Dedifferentiated amniotic fluid mesenchymal stem cell (primary cell): ENCODE results near the gene EPB41L2.

Experiments used
- DNase-seq: peaks from one replicate; pipeline ENCODE4 v3.0.0-alpha.2; 2016; ENCODE audit errors: extremely low spot score

The EPB41L2 gene

DNA sequence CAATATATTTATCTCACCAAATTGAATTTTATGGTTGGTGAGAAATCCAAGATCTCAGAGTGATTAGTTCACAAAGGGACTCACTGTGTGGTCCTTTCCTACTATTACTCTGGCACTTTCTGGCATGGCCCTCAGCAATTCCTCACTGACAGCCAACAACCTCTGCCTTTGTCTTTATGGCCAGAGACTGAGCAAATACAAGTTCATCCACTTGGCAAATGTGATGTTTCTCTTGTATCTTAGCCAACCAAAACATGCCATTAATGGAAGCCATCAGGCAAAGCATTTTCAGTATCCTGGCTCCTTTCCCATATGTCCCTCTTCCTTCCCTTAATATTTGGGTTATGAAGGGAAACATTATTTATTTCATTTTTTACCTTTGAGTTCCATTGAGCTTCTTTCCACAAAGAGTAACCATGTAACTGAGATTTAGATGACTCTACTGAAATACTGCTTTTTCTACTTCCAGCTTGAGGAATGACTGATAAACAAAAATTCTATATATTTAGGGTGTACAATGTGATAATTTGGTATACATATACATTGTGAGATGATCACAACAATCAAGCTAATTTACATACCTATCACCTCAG is 266.6 kb downstream of the EPB41L2 start:
- DNase-seq = peak; percentile 17

DNA sequence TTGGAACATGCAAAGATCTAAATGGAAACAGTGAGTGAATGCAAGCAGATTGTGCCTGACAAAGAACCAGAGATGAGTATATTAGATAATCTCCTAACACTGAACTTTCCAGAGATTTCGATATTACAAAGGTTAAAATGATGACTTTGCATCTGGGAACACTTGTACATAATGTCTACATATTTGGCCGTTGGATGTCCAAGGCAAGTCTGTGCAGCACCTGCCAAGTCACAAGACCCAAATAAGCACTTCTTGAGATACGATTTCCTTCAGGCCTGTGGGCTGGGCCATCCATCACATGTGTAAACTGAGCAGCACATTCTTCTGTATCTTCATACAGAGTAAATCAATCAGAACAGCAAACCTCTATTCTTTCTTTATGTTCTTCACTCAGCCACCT is 268.3 kb downstream of the EPB41L2 start:
- DNase-seq = no peak

DNA sequence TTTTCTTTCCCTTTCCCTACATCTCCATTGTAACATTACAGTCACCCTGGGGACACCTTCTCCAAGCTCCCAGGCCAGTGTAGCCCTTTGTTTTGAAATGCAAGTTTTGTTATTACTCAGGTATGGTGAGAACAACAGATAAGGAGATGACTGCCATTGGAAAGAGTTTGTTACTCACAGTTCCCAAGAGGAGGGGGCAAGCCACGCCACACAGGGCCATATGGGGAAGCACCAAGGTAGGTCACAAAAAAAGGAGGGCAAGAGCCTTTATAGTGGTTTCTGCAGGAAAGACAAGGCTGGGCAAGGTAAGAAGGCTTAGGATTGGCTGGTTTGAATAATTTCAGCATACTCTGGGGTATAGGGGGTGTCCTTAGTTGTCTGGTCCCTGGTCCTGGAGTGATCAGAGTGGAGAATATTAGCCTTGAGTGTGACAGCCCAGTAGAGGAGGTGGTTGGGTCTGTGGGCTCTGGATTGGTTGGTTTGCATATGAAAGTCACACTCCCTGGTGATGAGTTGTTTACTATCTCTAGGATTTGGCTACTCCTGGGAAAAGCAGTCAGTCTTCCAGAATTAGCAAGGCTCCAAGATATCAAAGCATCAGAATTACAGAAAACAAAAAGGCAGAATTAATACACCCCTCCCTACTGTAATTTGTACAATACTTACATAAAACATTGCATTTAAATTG is 268.9 kb downstream of the EPB41L2 start:
- no peak for DNase-seq
